Eye (tissue), 1 donor: ENCODE results near the gene CTSC.
"Not testable (repeated sequence)": the region's sequence is repeated elsewhere in the genome, so short reads cannot be mapped to it uniquely, and the experiment has no call there.

Source experiments
- DNase-seq: peaks from one replicate; pipeline ENCODE4 v3.0.0-alpha.2; 2015

CTSC gene

DNA sequence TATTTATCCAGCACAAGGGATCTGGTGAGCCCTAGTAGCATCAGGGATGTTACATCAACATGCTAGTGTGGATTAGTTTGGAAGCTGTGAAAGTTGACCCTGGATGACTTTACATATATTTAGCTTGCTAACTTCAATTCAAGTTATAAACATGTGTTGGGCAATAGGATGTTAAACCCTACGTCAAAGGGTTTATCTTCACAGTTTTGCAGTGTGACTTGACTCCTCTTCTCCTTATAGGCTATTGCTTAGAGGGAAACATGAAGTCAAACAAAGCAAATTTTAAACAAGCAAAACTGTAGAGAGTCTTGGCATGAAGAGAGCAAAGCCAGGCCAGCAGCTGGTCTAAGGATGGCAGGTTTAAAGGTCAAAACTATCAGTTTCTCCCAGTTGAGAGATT, 11.3 kb upstream of the CTSC start:
- no peak for DNase-seq

DNA sequence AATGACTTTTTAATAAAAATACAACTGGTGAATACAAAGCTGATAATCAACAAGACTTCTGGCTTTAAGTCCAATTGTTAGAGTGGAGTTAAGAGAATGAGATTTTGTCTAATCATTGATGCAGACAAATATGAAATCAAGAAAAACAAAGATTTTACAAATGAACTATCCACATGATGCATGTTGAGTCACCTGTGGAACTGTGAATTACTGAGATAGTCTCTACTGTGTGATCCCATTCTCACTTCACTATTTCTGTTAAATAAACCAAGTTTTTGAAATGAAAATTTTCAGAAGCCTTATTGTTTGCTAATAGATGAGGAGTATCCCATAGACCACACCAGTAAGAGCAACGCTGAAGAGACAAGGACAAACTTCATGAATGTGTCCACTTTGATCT, 8.4 kb upstream of the CTSC start:
- no peak for DNase-seq

DNA sequence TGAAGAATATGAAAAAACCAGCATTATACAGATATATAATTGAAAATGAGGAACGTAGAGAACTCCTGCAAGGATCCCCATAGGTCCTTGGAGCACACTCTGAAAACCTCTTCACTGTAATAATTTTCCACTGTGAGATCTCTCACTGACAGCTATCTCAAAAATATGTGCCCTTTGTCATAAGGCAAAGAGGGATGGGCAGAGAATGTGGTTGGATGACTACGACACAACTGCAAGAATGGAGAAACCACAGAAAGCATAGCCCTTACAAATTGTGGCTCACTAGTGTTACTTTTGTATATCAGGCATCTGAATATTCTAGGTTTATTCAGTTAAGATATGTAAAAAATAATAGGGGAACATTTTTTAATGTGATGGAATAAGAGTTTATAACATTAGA, 7.9 kb upstream of the CTSC start:
- DNase-seq = no peak

GRCh38 chr11:88344869-88345268, 7.3 kb upstream of the CTSC start:
- DNase-seq = no peak

DNA sequence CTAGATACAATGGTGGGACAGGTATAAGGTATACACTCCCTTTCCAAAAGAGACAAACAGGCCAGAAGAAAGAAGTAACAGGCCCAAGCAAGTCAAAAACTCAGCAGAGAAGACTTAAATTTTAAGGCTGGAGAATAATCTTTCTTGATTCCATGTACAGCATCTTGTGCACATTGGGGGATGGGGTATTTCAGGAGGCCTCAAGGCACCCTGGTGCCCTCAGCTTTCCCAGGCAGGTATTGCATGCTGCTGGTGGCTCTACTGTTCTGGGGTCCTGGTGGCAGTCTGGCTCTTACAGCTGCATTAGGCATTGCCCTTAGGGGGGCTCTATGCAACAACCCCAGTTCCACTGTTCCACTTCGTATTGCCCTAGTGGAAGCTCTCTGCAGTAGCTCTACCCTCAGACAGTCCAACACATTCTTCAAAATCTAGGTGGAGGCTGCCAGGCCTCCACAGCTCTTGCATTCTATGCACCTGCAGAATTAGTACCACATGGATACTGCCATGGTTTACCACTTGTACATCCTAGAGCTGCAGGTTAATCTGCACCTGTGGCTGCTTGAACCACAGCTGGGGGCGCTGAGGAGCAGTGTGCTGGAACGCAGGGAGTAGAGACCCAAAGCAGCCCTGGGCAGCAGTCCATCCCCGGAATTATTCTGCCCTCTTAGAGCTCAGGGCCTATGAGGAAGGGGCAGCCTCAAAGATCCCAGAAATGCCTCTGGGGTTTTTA, 4.2 kb upstream of the CTSC start:
- DNase-seq = no peak

GRCh38 chr11:88340366-88340935, 2.9 kb upstream of the CTSC start:
- no peak for DNase-seq

GRCh38 chr11:88337987-88338668, 592 bp upstream of the CTSC start:
- peak; percentile 71 for DNase-seq

GRCh38 chr11:88335284-88335683, 2.3 kb downstream of the CTSC start:
- no peak for DNase-seq

- no peak for DNase-seq
Observed at GRCh38 chr11:88333862-88334261, 3.7 kb downstream of the CTSC start.

DNA sequence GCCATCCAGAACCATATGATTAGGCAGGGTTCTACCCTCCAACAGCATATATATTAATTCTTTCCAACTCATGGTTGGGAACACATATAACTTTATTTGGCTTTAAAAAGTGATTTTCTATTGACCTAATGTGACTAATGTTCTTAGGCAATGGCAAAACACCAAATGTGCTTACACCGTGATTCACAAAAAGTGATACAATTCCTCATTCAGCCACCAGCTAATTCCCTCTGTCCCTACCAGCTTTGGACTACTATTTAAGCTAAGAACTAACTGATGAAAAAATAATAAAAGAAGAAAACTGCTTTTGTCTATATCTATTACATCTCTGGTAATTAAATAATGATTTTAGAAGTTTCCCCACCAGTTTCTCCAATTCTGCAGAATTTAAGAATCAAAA, 4.7 kb downstream of the CTSC start:
- DNase-seq = no peak

- DNase-seq = no peak
Observed at GRCh38 chr11:88330826-88331428, 6.6 kb downstream of the CTSC start.

DNA sequence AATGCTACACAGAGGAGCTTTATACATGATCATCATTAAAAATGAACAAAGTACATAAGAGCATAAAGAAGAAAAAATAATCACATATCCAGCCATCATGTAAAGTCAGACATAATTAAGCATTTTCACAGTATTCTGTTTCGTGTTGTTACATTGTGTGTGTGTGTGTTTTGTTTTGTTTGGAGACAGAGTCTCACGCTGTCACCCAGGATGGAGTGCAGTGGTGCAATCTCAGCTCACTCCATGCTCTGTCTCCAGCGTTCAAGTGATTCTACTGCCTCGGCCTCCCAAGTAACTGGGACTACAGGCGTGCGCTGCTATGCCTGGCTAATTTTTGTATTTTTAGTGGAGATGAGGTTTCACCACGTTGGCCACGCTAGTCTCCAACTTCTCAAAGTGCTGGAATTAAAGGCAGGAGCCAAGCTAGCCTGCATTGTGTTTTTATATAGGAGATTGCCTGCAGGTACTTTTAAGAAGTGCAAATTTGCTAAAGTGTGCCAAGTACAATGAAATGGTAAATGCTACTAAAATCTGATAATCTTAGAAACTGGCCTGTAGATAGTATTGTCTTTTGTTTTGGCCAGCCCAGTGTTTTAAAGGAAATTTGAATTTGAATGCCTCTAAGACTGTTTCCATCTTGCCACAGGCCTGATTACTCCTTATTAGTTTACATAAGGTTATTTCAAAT, 7.8 kb downstream of the CTSC start:
- DNase-seq = no peak

GRCh38 chr11:88327462-88328143, 9.9 kb downstream of the CTSC start:
- DNase-seq = no peak

DNA sequence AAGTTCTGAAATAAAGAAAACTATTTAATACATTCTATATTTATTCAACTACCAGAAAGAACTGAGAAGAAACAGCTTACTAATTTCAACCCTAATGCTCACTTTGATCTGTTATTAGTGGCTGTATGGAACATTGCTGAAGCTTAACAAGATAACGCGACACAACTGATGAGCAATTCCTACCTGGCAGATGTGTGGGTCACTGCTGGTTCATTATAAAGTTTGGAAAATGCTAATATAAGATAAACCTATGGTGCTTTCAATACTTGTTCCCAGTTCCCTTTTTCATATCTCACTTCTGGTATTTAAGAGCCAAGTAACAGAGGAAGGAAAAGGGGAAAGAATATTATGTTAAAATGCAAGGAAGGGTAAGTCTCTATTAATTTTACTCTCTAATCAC, 10.5 kb downstream of the CTSC start:
- no peak for DNase-seq

DNA sequence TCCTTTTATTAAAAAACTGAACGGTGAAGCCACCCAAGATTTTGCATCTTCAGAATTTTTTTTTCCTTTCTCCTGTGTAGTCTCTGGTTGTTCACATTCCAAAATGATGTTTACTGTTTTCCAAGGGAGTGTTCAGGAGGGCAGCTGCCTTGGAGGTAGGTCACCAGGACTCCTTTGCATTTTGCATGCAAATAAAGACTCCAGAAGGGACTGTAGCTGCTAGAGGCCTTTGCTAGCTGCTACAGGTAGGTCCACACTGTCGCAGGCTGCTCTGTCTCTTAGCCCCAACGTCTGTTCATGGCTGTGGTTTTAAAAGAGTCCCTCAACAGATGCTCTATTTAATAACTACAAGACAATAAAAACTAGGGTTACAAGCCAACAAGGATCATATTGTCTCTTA, 11.4 kb downstream of the CTSC start:
- DNase-seq = no peak

DNA sequence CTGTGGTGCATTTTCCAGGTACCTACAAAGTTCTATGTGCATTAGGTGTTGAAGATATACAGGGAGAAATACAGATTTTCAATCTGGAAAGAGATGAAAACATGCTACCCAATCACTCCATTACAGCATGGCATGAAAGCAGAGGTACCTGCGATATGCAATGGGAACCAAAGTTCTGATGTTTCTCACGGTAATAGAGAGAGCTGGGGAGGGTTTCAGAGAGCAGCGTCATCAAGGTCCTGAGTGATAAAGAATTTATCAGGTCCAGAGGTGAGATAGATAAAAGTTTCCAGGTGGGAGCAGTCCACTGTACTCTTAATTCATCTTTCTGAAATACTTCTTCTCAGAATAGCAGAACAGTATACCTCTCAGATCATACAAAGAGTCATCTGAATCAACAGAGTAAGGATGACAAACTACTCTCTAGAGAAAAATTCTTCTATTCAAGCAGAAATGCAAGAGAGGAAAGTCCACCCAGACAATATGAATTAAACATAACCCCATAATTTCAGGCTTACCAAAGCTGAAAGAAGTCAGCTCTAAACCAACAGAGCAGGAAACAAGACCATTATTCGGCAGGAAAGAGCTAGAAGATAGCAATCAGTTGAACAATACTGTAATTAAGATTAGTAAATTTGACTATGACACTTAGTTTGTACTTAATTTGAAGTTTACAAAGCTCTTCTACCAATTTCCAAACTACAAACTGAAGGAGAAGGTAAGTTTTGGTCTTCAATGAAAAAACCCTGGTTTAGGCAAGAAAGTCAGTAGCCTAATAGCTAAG, 12.8 kb downstream of the CTSC start:
- no peak for DNase-seq

DNA sequence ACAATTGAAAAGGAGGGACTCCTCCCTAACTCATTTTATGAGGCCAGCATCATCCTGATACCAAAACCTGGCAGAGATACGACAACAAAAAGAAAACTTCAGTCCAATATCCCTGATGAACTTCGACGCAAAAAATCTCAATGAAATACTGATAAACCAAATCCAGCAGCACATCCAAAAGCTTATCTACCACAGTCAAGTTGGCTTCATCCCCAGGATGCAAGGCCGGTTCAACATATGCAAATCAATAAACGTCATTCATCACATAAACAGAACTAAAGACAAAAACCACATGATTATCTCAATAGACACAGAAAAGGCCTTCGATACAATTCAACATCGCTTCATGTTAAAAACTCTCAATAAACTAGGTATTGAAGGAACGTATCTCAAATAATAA, 14.7 kb downstream of the CTSC start:
- not testable (repeated sequence) for DNase-seq

DNA sequence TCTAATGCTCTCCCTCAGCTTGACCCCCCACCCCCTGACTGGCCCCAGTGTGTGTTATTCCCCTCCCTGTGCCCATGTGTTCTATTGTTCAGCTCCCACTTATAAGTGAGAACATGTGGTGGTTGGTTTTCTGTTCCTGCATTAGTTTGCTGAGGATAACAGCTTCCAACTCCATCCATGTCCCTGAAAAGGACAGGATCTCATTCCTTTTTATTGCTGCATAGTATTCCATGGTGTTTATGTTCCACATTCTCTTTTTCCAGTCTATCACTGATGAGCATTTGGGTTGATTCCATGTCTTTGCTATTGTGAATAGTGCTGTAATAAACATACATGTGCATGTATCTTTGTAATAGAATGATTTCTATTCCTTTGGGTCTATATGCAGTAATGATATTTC, 16.1 kb downstream of the CTSC start:
- DNase-seq = not testable (repeated sequence)

GRCh38 chr11:88320149-88320559, 17.4 kb downstream of the CTSC start:
- DNase-seq = no peak

DNA sequence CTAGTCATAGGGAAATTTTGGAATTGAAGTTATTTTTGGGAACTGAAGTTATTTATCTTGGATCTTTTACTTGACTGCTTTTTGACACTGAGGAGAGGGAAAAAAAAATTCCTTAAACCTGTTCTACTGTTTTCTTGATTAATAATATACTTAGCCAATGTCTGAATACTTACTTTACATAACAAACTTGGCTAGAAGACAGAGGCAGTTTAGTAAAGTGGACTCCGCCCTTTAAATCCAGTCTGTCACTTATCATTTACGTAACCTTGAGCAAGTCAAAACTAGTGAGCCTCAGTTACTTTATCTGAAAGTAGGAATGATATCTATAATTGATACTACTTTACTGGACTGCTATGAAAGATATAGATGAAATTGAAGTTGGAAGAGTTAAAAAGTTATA, 19.5 kb downstream of the CTSC start:
- no peak for DNase-seq

GRCh38 chr11:88317536-88317935, 20.0 kb downstream of the CTSC start:
- DNase-seq = no peak

GRCh38 chr11:88315981-88316441, 21.5 kb downstream of the CTSC start:
- DNase-seq = no peak
